Ammon's horn (tissue), 1 donor: Measurements from ENCODE around the gene GTSE1.

Source experiments
- DNase-seq: peaks from one replicate; pipeline ENCODE4 v3.0.0-alpha.2; 2016; ENCODE audit warnings: low spot score

GTSE1 gene

GRCh38 chr22:46326066-46326680 is 29.5 kb downstream of the GTSE1 start:
- no peak for DNase-seq

GRCh38 chr22:46327691-46328465 is 31.2 kb downstream of the GTSE1 start:
- DNase-seq, result no peak

DNA sequence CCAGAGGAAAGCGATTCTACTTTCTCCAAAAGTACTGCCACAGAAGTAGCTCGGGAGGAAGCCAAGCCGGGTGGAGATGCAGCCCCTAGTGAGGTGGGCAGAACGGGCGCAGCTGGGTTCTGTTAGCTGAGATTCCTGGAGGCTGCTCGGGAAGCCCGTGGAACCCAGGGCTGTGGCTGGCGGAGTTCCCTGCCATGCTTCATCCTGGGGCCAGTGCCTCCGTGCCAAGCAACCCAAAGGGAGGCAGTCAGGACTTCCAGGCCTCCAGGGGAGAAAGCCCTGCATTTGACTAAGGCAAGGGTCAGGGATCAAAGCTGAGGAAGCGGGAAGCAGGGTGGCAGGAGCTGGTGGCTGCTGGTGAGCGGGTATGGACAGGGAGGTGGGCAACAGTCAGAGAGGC is 32.1 kb downstream of the GTSE1 start:
- no peak for DNase-seq

DNA sequence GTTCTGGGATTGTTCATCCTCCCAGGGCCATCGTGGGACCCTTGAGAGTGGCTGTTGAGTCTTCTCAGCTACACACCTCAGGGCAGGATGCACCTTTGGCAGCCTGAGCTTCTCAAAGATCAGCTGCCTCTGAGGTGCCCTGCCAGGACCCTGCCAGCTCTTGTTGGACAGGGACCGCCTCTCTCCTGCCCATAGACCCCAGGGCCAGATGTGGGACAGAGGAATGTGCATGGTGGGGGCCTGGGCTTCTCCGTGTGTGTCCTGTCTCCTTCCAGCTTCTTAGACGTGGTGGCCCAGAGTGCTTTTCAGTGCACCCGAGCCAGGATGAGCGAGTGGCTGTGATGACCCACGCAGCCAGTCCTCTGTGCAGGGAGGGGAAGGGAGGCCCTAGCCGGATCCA is 32.9 kb downstream of the GTSE1 start:
- no peak for DNase-seq

- no peak for DNase-seq
Measured at GRCh38 chr22:46330426-46330825, 33.8 kb downstream of the GTSE1 start.

DNA sequence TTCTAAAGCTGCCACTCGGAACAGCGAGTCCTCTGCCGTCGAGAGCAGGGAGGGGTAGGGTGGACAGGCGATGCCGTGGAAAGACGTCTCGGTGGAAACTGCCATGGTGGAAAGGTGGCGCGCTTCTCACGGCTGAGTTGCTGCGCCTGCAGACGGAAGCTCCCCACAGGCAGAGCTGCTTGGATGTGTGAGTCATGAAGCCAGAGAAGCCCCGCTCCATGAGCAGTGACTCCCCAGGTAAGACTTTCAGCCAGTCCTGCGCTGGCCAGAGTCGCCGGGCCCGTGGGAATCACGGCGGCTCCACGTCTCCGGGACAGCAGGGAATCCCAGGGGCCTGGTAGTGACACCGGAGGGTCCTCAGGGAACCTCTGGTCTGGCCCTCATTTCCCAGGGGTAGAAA is 34.8 kb downstream of the GTSE1 start:
- no peak for DNase-seq

DNA sequence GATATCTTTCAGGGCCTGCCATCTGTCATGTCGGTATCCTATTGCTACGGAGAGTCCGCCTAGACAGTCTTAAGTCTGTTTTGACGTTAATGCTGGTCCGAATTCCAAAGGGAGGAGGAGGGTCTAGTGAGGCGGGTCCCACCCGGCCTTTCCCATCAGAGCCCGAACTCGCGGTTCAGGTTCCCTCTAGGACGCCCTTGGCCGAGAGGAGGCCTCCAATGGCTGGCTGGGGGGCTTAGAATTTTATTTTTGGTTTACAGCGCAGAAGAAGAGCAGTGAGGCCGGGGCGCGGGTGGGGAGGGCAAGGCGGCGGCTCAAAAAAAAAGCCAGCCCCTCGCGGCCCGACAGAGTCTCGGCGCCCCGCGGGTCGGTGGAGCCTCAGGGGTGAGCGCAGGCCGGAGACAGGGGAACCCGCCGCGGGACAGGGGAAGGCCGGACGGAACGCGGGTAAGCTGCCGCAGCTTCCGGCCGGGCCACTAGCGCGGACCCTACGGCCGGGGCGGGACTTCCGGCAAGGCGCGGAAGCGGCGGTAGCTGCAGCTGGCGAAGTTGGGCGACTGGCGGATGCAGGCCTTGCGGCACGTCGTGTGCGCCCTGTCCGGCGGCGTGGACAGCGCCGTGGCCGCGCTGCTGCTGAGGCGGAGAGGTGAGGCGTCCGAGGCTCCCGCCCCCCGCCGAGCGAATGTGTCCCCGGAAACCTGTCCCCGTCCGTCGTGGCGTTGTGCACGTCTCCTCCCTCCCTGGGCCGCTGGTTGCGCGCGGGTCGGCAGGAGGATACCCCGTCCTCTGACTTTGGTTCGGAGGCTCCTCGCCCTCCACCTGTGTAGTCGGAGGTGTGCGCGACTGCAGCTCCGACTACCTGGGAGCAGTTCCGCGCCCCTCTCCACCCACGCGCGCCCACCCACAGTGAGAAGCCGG is 38.8 kb downstream of the GTSE1 start, which contains the start of gene TRMU:
Gene TRMU, plus strand, starts transcription at position 514 of the 918 bp plus-strand sequence. Its CDS starts 51 bp downstream, at position 565.
- DNase-seq, result peak; percentile 90

DNA sequence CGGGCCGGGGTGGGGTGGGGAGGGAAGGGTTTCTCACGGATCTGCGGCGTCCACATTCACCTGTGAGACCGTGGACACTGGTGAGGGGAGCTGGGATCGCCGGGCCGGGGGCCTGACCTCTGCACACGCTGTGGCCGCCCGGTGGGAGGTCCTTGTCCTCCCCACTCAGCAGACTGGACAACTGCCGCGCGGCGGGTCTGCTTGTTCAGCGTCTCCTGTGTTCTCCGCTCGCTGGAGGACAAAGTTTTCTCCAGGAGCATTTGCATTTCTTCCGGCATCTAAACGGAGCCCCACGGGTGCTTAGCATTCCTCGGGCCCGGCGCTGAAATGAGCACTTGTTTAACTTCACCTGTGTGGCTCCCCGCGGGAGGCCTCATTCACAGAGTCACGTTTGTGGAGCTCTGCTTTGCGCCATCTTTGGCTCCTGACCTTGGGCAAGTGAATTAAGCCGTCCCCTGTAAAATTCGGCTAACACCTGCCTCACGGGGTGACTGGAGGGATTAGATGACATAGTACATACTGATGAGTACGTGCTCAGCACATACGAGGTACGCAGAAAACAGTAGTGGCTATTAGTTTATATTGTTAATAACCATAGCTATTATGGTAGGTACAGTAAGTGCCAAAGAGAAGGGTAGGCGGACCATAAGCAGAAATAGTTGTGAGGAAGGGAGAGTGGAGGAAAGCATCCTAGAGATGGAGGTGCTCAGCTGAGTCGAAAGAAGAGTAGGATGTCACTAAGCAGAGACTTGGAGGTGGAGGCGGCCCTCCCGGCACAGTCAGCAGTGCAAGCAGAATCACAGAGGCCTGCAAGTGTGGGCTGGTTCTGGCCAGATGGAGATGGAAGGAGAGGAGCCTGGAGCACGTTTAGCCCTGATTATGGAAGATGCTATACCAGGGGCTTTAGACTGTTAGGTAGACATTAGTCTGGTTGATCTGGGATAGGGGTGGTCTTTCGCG is 39.7 kb downstream of the GTSE1 start:
- no peak for DNase-seq

DNA sequence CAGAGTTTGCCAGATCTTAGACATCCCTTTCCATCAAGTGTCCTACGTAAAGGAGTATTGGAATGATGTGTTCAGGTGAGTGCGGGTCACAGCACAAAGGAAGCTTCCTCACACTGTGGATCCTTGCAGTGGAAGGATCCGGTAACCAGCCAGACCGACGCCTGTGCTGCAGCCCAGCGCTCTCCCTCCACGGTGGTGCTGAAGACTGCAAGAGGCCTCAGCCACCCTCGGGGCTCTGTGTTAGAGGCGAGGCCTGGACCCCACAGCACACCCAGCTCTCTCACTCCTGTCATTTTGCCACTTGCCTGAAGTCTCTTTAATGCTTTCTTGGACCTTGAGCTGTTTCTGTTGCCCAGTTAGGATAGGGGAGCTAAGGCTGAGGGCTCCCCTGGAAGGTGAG is 41.2 kb downstream of the GTSE1 start:
- DNase-seq, result no peak

- DNase-seq, result no peak
Measured at GRCh38 chr22:46338636-46339035, 42.0 kb downstream of the GTSE1 start.

DNA sequence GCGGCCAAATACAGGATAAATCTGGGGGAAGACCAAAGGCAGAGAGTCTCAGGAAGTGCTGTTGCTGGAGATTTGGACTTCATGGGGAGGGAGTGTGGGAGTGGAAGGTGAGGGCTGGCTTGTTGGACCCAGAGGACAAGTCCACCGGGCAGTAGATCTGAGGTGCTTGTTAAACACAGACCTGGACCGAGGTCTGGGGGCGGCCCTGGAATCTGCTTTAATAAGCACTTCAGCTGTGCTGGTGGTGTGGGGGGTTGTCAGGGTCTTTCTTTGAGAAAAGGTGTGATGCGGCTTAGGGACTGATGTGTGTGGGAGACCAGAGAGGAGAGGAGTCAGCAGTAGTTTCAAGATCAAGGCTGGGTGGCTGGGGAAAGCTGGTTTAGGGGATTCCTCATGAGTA is 43.3 kb downstream of the GTSE1 start:
- DNase-seq, result no peak

DNA sequence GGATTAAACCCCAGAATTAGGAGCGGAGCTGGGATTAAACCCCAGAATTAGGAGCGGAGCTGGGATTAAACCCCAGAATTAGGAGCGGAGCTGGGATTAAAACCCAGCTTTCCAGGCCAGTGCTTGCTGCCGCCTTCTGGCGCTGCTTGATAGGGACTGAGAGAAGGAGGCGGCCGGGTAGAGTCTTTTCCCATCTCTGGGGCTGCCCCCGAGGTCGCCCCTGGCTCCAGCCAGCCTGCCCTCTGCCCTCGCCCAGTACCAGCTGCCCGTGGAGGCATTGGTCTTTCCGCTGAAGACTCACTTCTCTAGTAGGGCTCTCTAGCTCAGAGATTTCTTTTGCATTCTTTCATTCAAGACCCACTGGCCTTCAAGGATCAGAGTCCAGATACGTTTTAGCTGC is 44.0 kb downstream of the GTSE1 start:
- DNase-seq, result no peak

GRCh38 chr22:46346680-46347405 is 50.2 kb downstream of the GTSE1 start:
- DNase-seq, result no peak

DNA sequence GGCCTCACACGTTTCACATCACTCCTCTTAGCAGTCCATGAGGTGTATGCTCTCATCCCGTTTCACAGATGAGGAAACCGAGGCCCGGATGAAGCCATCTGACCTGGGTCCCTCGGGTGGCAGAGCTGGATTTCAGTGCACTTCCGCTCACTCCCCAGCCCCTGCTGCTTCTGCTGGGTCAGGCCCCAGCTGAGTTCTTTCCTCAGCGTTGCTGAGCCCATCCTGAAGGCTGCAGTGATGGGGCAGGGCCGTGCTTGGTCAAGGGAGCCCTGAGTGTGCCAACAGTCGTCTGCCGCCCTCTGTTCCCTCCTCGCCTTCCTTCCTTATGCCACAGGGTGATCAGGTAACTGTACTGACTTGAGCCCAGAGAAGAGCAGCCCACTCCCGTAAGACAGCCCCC is 51.0 kb downstream of the GTSE1 start:
- no peak for DNase-seq

DNA sequence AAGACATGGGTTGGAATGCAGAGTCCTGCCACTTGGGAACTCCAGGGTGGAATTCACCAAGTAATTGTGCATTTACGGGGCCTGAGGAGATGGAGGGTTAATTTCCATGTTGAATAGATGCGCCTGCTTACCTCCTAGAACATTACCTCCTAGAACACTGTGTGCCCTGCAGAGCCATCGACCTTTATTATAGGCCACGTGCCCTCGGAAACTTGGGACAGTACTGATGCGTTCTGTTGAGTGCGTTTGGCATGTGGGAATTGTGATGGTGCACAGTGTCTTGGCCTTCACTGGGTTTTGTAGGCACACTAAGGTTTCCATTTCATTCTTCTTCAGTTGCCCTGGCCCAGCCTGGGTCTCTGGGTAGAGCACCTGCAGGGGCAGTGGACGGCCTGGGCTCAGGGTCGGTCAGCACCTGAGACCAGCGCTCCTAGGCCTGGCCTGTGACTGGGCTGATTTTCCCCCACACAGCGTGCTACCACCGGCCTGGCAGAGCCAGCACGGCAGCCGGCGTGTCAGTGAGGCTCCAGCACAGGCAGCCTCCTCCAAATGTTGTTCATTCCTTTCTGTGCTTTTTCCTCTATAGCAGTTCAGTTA is 51.5 kb downstream of the GTSE1 start:
- DNase-seq, result no peak

DNA sequence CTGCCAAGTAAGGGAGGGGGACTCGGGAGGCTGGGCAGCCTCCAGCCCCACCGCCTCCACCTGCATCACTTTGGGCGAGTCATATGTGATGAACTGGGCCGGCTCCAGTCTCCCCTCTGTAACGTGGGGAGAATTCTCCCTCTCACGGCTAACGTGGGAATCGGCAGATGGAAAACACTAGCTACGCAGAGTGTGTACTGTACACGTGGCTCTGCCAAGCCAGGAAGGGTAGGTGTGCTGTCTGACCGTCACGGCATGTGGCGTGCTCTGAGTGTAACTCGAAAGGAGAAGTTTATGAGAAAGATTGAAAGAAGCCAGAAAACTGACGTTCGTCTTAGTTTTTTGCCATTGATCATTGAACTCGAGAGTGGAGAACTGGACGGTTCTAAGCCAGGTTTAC is 52.6 kb downstream of the GTSE1 start:
- no peak for DNase-seq

GRCh38 chr22:46349681-46350080 is 53.0 kb downstream of the GTSE1 start:
- no peak for DNase-seq

DNA sequence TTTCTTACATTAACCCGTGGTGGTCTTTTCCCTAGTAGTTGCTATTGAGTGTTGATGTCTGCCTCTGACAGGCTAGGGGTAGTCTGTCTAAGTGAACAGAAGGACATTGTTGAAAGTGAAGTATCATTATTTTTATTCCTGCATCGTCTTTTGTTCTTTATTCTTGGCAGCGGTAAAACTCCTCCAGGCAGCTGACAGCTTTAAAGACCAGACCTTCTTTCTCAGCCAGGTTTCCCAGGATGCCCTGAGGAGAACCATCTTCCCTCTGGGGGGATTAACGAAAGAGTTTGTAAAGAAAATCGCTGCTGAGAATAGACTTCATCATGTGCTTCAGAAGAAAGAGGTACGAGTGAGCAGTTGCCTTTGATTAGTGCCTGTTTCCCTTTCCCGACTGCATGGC is 53.5 kb downstream of the GTSE1 start:
- no peak for DNase-seq

GRCh38 chr22:46350646-46351045 is 54.0 kb downstream of the GTSE1 start:
- no peak for DNase-seq

- DNase-seq, result no peak
Measured at GRCh38 chr22:46351131-46351735, 54.6 kb downstream of the GTSE1 start.
